A549 (cell line): ENCODE measurements around the gene SLCO1B1.

ENCODE experiments used
- CHD4 ChIP-seq: fragments of 200-600 bp; sonication (generic); IDR thresholded peaks from 2 replicates; pipeline ENCODE4 v1.6.1; 2016; ENCODE audit warnings: antibody characterized with exemption, mild to moderate bottlenecking, borderline replicate concordance
- CTCF ChIP-seq: fragments of >200 bp; sonication (Bioruptor Twin); formaldehyde crosslinking; IDR thresholded peaks from 3 replicates; pipeline ENCODE4 v1.5.1; 2016
- EP300 ChIP-seq, 2 experiments: fragments of >200 bp; sonication (Bioruptor Twin); formaldehyde crosslinking; IDR thresholded peaks; 2 replicates in 1 of 2; 3 replicates in 1 of 2; pipeline ENCODE4 v1.6.1; 2016 to 2017
- MAX ChIP-seq: IDR thresholded peaks from 2 replicates; pipeline ENCODE4 v1.6.1; 2012

- TF ChIP-seq CTCF (no peak), CHD4 (no peak), EP300 (IDR thresholded peaks at IDR 0.05) (peak in 1 of 2 experiments; percentile 14; a peak in 1 of 5 replicates), MAX (no peak)
These were observed 13.3 kb downstream of the SLCO1B1 start for GRCh38 chr12:21144309-21144708.
